Measurements from ENCODE around the gene GATA6. TPM values are rescaled to one million over a fixed set of nuclear protein-coding genes. Genes with fewer than 3 reads are reported as not detected.

Gene GATA6
- polyA plus RNA-seq, 3 donors, result 7.2 to 10.6 (median 7.8) TPM

DNA sequence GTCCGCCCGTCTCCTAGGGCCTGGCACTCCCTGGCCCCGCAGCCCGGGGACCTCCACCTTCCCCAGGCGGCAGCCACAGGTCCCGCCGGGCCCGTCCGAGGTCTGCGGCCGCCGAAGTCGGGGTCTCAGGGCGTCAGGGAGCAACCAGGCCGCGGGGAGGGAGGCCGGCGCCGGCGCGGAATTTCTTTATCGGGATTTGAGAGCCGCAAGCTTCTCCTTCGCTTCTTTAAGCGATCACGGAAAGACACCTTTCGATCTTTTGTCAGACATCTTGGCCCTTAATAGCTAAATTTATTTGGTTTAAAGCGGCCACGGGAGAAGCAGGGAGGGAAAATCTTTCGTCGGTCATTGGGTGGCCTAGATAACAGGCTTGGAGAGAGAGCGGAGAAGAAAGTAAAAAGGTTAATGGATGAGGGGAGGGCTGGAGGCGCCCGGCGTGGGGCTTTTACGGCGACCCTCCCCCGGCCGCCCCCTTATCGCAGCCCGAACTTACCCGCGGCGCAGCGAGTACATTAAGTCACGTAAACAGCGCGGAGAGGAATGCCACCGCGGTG, 4.3 kb upstream of the GATA6 start:
- DNase-seq, result no peak

DNA sequence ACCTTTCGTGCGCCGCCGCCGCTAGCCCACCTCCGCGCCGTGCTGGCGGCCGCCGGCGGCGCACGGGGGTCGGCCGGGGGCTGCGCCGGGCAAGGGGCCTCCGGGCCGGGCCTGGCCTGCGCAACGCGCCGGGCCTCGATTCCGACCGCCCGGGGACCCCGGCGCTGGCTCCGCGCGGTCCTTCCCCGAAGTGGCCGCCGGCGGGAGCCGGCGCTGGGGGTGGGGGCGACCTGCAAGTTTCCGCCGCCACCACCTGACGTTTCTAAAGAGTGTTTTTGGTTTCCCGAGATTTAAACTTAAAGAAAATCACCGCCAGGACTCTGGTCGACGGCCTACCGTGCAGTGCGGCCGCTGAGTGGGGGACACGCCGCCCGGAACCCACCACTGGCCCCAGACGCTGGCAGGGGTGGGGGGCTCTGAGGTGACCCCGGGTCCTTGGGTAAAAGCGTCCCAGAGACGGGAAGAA, 3.8 kb upstream of the GATA6 start:
- no peak for DNase-seq

DNA sequence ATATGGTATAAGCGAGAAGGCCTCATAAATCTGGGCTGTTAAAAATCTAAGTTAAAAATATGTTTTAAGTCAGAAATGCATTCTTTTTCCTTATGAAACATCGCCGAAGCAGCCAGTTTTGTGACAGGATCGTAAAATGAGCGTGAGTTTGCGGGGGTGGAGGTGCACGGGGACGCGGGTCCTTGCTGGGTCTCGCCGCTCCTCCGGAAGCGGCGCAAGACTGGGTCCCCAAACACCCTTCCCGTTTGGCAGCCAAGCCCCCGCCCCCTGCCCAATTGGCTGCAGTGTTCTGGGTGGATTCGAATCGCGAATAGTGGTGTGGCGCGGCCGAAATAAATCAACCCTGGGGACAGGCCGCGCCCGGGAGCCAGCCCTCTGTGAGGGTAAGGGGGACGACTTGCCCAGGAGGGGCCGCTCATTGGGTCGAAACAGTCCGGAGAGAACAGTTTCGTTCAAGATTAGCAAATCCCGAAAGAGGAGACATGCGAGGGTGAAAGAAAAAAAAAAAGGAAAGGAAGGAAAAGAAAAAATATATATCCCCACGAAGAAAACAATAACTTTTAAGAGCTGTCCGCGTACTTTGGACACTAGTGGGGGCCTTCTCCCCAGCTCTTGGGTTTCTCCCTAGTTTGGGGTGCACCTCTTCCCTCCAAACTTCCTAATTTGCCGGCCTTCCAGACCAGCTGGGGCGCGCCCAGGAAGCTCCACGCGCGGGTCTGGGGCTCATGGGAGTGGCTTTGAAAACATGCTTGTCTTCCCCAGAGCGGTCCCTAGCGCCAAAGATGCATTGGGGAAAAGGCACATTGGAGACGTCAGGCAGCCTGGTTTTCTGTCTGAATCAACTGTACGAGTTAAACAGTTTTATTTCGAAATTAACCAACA, 3.1 kb upstream of the GATA6 start:
- no peak for DNase-seq

DNA sequence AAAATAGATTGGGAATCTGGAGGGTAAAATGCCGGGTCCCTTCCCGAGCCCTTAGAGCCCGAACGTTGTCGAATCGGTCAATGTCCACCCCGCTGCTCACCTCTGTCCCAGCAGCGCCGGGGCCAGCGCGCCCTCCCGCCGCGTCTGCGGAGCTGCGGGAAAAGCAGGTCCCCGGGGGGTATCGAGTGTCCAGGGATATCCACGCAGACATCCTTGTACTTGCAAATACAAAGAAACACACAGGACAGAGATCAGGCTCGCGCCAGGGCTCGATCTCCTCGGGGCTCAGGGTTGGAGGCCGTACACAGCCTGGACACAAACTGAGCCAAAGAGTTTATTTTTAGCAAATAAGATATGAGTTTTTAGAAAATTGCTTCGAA, 2.3 kb upstream of the GATA6 start:
- no peak for DNase-seq

DNA sequence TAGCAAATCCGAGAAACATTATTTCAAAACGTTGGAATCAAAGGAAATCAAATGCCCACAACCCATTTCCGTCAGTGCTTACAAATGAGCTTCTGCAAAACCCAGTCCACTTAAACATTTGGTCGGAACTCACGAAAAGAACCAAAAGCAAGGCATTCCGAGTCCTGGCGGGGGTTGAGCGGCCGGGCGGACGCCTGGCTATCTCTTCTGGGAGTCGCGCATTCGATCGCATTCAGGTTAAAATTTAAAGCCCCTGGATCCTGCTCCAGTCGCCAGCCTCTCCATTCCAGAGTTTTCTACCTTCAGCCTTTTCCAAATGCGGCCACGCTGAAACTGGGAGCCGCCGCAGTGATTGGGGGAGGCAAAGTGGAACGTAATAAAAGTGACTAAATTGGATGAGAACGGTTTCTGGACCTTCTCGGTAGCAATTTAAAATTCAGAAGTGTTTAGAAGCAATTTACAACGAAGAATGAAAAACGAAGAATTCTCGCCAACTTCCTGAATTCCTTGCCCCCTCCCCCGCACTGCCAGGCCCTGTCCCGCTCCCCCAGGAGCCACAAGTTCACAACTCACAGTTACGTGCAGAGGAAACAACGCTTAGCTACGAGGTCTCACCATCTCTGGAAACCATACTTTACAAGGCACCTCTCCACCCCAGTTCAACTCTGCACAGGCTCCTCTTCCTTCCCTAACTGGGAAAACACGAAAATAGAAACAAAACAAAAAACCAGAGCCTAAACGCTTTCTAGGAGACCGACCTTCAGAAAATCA, 1.7 kb upstream of the GATA6 start:
- no peak for DNase-seq

DNA sequence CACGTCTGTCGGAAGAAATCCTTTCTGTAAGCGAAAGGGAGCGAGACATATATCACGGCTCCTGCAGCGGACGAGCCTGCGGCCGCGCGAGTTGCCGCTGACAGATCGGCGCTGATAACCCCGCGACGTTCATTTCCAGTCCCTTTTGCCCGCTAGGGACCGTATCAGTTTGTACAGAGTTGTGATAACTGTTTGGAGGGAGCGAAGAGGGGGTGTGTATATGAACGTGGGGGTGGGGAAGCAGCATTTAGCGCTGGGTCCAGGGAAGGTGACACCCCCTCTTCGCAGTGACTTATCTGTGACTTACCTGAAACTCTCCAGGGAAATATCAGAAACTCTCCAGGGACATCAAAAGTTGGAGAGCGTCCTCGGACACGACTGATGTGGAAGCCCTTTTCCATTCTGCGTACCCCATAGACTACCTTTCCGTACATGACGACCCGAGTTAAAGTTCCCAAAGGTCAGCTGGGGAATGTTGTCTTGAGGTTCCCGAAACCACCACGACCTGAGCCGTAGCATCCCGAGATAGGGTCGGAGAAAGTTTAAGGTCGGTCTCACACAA, 948 bp upstream of the GATA6 start:
- no peak for DNase-seq

DNA sequence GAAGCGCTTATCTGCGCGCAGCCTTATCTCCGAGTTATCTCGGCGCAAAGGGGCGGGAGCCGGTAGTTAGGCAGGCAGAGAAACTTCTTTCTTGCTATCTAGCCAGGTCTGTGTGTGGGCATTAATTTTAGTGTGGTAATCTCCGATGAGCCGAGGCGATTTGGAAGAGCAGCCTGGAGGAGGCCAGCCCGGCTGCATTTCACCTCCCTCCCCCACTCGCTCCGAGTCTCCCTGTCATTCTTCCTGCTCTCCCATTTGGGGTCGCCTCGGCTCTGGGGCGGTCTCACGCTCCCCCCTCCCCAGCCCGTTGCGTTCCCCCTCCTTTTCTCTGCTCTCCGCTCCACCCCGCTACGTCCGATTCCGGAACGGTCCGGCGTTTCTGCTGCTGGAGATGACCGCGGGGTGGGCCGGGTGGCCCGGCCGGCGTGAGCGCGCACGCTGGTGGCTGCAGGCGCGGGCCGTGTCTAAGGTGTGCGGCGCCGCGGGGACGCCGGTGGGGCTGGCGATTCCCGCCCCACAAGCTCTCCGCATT, 566 bp downstream of the GATA6 start:
- DNase-seq, result no peak

DNA sequence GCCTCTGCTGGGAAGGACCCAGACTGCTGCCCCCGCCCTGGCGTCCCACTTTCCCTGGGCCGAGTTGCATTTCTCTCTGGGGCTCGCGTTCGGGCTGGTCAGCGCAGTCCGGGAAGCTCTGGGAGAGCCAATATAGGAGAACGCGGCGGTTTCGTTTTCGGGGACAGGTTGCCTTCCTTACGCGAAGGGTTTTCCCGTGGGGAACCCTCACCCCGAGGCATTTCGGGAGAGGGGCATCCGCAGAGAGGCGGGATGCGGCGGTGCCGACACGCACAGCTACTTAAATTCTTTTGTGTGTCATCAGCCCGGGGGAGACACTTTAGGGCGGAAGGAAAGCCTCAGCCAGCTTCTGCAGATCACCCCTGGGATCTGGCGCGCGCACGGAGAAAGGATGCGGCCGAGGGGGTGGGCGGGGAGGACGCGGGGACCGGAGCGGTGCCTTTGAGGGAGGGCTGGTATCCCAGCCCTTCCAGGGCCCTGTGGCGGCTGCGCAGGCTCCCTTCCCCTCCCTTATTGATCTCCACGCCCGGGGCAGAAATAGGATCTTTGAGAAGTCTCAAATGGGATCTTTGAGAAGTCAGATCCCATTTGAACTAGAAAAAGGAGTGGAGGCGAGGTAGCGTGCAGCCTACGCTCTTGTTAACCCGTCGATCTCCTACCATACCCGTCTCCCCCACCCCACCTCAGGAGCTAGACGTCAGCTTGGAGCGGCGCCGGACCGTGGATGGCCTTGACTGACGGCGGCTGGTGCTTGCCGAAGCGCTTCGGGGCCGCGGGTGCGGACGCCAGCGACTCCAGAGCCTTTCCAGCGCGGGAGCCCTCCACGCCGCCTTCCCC, 1.2 kb downstream of the GATA6 start:
- no peak for DNase-seq

DNA sequence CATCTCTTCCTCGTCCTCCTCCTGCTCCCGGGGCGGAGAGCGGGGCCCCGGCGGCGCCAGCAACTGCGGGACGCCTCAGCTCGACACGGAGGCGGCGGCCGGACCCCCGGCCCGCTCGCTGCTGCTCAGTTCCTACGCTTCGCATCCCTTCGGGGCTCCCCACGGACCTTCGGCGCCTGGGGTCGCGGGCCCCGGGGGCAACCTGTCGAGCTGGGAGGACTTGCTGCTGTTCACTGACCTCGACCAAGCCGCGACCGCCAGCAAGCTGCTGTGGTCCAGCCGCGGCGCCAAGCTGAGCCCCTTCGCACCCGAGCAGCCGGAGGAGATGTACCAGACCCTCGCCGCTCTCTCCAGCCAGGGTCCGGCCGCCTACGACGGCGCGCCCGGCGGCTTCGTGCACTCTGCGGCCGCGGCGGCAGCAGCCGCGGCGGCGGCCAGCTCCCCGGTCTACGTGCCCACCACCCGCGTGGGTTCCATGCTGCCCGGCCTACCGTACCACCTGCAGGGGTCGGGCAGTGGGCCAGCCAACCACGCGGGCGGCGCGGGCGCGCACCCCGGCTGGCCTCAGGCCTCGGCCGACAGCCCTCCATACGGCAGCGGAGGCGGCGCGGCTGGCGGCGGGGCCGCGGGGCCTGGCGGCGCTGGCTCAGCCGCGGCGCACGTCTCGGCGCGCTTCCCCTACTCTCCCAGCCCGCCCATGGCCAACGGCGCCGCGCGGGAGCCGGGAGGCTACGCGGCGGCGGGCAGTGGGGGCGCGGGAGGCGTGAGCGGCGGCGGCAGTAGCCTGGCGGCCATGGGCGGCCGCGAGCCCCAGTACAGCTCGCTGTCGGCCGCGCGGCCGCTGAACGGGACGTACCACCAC, 2.1 kb downstream of the GATA6 start:
- DNase-seq, result no peak

DNA sequence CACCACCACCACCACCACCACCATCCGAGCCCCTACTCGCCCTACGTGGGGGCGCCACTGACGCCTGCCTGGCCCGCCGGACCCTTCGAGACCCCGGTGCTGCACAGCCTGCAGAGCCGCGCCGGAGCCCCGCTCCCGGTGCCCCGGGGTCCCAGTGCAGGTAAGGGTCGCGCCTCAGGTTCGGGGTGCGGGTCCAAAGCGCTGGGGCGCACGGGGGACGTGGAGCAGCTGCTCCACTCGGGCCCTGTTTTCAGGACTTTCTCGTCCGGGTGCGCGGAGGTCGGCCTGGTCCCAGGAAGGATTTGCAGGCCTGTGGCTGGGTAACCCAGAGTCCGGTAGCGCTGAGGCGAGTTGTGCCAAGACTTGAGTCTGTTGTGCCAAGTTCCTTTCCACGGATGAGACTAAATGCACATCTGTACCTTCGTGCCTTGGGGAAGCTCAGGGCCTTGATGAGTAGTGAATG, 2.8 kb downstream of the GATA6 start:
- DNase-seq, result no peak

DNA sequence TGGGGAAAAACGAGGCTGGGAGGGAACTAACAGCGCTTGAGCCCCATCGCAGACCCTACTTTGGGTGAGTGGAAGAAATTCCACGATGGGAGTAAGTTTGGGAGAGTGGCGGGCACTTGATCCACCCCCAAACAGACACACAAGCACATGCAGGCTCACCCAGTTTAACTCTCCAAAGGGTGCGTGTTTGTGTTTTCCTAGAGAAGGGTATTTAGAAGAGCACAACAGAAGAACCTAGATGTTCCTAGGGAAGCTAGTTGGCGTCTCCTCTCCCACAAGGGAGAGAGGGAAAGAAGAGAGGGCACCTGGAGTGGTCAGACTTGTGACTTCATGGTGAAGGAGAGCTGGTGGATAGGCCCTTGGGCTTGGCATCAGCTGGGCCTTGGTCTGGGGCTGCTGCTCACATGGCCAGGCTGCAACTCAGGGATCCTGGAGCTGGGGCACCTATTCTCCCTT, 3.2 kb downstream of the GATA6 start:
- DNase-seq, result no peak

DNA sequence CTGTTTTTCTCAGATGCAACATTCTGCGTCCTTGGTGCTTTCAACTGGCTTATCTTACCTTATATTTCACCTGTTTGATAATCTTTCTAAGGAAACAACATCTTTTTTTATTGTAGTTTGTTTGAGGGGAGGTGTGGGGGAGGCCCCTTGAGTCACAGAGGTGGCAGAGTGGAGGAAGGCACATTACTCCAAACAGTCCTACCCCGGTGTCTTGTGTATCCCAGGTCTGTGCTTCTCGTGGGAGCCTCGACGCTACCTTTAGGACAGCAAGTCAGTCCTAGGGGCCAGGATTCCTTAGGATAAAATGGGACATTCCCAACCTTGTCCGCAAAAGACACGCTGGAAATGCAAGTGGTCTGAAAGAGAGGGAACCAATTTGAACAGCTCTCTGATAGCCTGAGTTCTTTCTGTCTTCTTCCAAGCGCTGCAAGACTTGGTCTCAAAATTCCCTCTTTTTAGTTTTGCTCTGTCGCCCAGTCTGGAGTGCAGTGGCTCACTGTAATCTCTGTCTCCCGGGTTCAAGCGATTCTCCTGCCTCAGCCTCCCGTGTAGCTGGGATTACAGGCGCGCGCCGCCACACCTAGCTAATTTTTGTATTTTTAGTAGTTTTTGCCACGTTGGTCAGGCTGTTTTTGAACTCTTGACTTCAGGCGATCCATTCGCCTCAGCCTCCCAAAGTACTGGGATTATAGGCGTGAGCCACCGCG, 4.0 kb downstream of the GATA6 start:
- DNase-seq, result no peak

DNA sequence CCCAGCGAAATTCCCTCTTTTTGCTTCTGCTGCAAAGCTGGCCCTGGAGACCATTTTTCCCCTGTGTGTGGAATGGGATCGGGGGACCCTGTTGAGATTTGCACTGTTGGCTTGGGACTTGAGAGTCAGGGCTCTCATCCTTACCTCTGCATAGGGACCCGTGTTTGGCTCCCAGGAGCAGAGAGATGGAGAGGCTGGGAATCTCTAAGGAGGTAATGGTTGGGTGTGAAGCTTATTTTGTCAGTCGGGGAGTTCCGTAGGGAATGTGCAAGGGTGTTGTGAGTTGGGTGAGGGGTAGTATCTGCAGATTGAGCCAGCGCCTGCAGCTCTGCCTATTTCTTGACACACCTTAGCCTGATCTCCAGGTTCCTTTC, 4.5 kb downstream of the GATA6 start:
- no peak for DNase-seq

DNA sequence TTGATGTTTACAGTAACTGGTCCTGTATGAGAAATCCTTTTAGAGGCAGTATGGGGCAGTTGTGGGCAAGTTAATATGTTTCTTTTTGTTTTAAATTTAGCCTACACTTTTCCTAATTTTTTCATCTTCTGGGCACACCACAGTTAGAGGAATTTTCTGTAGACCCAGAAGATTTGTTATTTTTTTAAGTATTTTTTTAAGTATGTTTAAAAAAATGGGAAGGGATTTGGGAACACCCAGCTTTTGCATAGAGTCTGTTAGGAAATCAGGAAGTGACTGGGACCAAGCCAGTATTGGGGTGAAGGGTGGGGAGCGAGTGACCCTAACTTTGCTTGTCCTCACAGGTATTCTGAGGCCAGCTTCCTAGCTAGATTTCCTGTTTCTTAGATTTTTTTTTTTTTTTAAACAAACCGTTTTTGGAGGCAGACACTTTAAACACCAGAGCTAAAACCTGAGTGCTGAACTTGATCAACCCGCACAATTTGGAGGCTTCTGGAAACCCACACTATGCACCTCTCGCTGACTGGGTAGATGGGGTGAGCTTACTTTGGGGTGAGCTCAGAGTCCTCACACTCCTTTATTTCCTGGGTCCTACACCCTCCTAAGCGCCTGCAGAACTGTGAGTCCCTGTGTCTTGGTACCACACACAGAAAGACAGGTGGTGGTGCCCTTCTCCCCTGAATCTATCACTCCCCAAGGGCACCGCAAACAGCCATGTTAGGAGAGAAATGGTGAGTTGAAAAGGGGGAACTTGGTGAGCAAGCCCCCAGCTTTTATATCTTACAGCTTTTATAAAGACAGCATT, 5.2 kb downstream of the GATA6 start:
- no peak for DNase-seq

DNA sequence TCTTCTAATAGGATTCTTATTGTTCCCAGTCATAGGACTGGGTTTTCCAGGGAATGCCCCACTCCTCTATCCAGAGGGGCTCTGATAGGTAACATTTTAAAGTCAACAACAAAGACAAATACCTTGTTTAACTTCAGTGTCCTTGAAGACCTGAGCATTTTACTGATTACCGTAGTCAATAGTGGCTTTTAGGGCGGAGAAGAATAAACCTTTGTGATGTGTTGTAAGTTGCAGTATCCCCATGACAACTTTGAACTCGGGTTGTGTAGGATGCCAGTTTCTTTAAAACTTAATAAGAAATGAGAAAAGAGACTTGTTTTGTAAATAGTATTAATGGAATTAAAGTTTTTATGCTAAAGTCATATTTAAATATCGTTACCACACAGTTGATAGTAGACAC, 6.0 kb downstream of the GATA6 start:
- no peak for DNase-seq

DNA sequence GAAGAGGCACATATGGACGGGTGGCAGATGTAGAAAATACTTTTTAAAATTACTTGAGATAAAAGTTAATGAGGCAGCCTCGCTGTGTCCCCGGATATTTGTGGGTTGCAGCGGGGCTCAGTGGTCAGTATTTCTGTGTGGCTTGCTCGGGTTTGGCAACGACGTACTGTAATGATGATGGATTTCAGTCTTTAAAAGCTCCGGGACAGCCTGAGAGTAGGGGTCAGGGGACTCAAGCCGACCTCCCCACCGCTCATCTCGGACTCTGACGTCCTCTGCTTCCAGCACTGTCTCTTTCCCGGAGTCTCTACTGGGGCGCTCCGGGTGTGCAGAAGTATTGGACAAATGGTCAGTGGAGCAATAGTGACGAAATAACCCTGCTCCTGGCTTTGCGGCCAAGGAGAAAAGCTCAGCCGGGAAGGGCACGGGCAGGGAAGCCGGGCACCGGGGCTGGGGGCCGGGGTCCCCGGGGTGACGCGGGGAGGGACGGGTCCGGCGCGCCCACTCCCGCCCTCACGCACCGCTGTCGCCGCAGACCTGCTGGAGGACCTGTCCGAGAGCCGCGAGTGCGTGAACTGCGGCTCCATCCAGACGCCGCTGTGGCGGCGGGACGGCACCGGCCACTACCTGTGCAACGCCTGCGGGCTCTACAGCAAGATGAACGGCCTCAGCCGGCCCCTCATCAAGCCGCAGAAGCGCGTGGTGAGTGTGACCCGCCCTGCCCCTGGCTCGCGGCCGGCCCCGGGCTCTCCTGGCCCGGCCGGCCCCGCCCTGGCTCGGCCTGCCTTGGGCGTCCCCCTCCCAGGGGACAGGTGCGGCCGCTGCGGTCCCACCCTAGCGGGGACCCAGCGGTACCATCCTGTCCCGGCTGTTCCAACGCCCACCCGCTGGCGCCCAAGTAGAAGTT, 7.3 kb downstream of the GATA6 start:
- no peak for DNase-seq

DNA sequence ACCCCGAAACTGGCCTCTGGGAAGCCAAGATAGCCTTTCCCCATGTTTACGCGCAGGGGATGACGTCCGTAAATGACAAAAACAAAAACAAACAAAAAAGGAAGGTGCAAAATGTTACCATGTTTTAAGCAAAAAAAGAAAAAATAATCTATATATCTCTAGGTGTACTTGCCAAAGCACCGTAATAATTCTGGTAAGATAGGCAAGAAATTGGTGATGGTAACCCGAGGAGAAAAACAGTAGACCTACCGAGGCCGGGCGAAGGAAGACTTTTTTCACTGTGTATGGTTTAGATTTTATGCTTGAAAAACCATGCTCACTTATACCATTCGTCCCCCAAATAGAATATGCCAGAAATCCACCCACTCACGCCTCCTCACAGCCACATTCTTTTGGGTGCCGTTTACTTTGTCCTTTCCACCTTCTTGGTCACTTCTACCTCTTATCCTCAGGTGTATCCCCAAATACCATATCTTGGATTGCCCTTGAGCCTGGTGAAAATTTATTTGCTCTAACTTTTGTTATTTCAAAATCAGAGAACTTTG, 8.0 kb downstream of the GATA6 start:
- no peak for DNase-seq

Data from renal pelvis (tissue), 4 donors.